Sciatic nerve (tissue), 2 donors: ENCODE results near the gene TMEM125. TPM values are rescaled to one million over a fixed set of nuclear protein-coding genes. Genes with fewer than 3 reads are reported as not detected.
A peak's percentile ranks its signal among the peaks of the same experiment; 100 is the strongest.

Experiments used
- ATAC-seq: fragments of 200-7000 bp; cut with Tn5 transposase; one replicate; pipeline ENCODE4 v1.9.1; 2020; ENCODE audit warnings: mild to moderate bottlenecking, moderate library complexity
- DNase-seq: peaks from one replicate; pipeline ENCODE4 v3.0.0-alpha.2; 2020; ENCODE audit warnings: low spot score
- intact Hi-C: fragments of 100-400 bp; cut with DNase I; formaldehyde crosslinking; loops from one replicate; pipeline ENCODE4 v1.14.2; 2022
- total RNA-seq: library from RNA; stranded (reverse); fragmentation: NEBNext Ultra II Directional; extraction: Animal tissue kit (Norgen Biotek cat#: 25700); gene quantifications from one replicate; pipeline ENCODE4 v1.2.1, GENCODE V29; 2021
- donor health status: DM: no; HTN: no; CAD: no.
- donor health status: DM: no; HTN: no; CAD: no.

The TMEM125 gene
- total RNA-seq, 1 donor from 2014 or later = 3.2 TPM

DNA sequence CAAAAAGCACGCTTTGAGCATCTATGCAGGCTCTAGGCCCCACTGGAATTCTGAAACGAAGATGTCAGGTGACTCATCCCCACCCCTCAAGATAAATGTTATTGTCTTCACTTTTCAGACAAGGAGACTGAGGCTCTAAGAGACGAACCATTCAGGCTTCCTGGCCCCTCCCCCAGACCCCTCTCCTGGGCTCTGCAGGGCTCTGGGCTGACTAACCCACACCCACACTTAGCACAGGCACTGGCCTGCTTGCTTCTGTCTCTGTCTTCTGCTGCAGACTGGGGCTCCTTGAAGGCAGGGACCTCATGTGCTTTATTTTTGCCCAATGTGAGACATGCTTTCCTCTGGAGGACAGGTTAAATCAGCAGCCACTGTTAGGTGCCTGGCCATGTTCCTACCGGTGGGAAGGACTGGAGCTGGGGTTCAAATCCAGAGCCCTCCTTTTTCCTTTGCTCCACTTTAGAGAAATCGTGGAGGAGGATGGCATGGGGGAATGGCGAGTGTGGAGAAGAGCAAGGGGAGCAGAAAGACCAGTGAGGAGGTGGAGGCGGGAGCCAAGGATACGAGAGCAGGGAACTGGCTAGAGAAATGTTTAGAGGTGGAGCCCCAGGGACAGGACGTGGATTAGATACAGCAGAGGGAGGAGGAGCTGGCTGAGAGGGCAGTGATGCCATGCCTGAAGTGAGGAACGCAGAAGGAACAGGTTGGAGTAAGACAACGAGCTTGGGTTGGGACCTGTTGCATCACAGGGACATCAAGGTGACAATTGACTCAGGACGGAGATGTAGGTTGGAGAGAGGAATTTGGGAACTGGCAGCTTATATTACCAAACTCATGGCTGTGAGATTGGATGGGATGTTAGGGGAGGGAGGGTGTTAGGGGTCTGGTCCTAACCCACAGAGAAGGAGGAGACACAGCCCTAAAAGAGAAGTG lies 1.7 kb downstream of the TMEM125 start:
- no peak for ATAC-seq
- DNase-seq = peak; percentile 28
- intact Hi-C loops = no loop called here

DNA sequence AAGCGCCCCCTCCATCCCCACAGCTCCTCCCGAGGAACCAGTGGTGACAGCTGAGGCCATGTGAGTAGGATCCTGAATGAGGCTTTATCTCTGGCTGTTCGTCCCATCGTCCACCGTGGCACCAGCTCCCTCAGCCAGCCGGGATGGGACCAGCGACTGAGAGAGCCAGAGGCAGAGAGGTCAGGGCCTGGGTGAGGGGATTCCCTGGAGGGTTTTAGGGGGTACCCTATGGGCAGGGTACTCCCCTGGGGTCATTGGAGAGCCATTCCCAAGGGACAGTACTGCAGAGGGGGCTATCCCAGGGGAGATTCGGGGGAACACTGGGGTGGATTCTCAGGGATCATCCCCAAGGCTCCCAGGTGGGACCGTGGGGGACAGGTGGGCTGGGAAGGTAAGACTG lies 2.4 kb downstream of the TMEM125 start:
- ATAC-seq (no peak), DNase-seq (peak; percentile 37)
- intact Hi-C loops = no loop called here

DNA sequence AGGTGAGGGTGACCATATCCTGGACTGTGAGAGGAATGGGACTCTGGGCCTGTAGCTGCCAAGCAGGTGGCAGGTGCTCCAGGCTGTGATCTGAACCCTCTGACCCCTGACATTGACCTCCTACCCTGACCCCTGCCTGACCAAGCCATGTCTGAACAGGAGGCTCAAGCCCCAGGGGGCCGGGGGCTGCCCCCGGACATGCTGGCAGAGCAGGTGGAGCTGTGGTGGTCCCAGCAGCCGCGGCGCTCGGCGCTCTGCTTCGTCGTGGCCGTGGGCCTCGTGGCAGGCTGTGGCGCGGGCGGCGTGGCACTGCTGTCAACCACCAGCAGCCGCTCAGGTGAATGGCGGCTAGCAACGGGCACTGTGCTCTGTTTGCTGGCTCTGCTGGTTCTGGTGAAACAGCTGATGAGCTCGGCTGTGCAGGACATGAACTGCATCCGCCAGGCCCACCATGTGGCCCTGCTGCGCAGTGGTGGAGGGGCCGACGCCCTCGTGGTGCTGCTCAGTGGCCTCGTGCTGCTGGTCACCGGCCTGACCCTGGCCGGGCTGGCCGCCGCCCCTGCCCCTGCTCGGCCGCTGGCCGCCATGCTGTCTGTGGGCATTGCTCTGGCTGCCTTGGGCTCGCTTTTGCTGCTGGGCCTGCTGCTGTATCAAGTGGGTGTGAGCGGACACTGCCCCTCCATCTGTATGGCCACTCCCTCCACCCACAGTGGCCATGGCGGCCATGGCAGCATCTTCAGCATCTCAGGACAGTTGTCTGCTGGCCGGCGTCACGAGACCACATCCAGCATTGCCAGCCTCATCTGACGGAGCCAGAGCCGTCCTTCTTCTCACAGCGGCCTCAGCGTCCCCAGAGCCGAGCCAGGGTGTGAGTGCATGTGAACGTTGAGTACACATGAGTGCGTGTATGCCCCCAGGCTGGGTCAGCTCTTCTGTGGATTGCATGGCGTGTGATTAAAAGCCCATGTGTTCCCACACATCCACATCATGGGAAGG lies 3.1 kb downstream of the TMEM125 start:
- intact Hi-C loops = no loop called here
- ATAC-seq (no peak), DNase-seq (peak; percentile 47)

GRCh38 chr1:43273708-43274107 lies 3.9 kb downstream of the TMEM125 start:
- peak; percentile 19 for DNase-seq
- no peak for ATAC-seq
- intact Hi-C loops = no loop called here

DNA sequence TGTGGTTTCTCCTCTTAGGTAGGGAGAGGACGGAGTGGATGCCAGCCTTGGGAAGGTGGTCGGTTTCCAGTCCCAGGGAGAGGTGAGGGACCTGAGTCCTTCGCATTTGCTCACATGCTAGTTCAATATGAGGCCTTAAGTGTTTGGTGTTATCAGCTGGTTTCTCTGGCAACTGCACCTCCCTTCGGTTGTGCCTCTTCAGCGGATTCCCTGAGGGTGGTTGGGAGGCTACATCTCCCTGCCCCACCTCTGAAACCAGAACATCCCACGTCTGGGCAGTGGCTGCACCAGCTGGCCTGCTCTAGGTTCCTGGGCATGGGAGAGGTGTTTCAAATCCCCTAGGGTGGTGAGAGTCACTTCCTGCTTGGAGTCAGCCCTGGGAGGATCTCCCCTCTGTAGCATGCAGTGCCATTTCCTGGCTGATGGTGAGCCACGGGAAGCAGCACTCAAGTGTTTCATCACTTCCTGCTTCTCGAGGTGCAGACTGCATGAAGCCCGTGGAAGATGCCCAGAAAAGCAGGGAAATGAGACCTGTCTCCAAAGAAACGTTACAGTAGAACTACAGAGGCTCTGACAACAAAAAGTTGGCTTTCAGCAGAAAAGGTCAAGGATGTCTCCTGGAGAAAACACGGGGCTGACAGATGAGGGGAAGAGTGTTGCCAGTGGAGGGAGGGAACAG lies 4.5 kb downstream of the TMEM125 start:
- DNase-seq = peak; percentile 46
- ATAC-seq = no peak
- intact Hi-C loops = no loop called here

DNA sequence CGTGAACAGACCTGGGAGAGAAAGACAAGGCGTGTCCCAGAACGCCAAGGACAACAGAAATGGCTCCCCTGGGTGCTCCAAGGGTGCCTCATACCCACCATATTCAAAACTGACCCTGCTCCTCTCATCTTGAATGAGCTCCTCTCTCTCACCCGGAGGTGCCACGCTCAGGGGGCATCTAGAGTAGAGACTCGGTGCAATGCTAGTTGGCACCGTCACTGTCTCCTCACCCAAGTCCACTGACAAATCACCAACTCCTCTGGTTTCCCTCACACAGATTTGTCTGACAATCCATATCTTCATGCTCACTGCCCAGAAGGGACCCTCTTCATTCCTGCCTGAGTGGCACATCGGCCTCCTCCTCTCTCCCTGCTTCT lies 5.0 kb downstream of the TMEM125 start:
- peak; percentile 13 for DNase-seq
- intact Hi-C loops = no loop called here
- ATAC-seq = no peak

- DNase-seq (peak; percentile 50), ATAC-seq (no peak)
- intact Hi-C loops = no loop called here
Measured at GRCh38 chr1:43275826-43276620, 6.2 kb downstream of the TMEM125 start.

GRCh38 chr1:43276673-43277072 lies 6.9 kb downstream of the TMEM125 start:
- DNase-seq (peak; percentile 27), ATAC-seq (no peak)
- intact Hi-C loops = no loop called here

- no peak for ATAC-seq
- peak; percentile 47 for DNase-seq
- intact Hi-C loops = no loop called here
Measured at GRCh38 chr1:43277116-43277876, 7.5 kb downstream of the TMEM125 start.

GRCh38 chr1:43279161-43279560 lies 9.4 kb downstream of the TMEM125 start:
- no peak for ATAC-seq
- intact Hi-C loops = no loop called here
- DNase-seq = no peak

- no peak for ATAC-seq
- DNase-seq = no peak
- intact Hi-C loops = no loop called here
Measured at GRCh38 chr1:43279666-43280065, 9.9 kb downstream of the TMEM125 start.

DNA sequence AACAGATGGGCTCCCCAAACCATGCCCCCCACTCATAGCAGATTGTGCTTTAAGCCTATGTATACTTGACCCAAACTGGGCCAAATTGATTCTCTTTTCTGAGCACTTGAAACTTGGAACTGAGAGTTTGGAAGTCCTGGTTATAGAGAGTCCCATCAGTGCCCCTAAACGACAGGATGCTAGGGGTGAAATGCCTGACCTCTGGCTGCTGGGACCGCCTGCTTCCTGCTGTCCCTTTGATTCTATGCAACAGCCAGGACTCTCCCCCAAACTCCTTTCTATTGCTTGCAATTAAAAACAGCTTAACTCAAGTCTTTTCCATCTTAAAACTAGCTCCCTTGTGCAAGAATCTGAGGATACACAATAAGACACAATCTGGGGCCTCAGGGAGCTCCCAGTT lies 10.9 kb downstream of the TMEM125 start:
- DNase-seq = no peak
- intact Hi-C loops = no loop called here
- ATAC-seq = no peak

- DNase-seq (no peak), ATAC-seq (peak; percentile 39)
- intact Hi-C loops = no loop called here
Measured at GRCh38 chr1:43282220-43283195, 12.7 kb downstream of the TMEM125 start.

DNA sequence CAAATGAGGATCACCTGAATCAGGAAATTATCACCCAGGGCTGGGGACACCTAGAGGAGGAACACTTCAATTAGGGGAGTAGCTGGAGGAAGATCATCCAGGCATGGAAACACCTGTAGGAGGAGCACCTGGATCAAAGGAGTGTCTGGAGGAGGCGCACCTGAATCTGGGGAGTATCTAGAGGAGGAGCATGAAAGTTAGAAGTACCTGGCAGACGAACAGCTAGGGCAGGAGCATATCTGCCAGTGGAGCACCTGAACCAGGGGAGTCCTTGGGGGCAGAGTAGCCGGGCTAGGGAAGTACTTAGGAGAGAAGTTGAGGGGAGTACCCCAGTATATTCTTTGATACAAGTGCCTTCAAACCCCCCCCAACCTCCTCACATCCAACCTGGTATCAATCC lies 14.3 kb downstream of the TMEM125 start:
- intact Hi-C loops = no loop called here
- no peak for DNase-seq
- no peak for ATAC-seq

DNA sequence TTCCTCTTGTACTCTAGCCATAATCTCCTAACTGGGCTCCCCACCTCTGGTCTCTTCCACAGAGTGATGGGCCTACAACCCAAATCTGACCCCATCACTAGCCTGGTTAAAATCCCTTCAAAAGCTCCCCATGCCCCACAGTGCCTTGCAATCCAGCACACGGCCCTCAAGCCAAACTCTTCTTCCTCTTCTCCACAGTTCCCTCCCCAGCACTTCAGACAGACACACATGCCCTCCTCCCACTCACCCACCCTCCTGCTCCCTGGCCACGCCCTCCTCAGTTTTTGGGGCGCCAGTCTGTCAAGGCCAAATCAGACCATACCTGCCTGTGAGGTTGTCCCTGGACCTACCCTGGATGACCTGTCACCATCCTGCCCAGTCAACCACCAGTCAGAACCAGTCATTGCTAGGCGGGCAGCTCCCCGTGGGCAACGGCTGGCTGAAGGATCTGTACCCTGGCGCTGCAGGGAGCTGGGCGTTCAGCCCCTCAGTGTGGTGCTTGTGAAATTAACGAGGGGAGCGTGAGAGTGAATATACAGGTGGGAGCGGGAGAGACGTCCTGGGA lies 14.8 kb downstream of the TMEM125 start:
- intact Hi-C loops = no loop called here
- no peak for ATAC-seq
- no peak for DNase-seq

- DNase-seq (no peak), ATAC-seq (no peak)
- intact Hi-C loops = no loop called here
Measured at GRCh38 chr1:43285269-43285990, 15.6 kb downstream of the TMEM125 start, which contains the start of gene C1orf210. Gene C1orf210, minus strand, starts transcription at chr1:43285581. Its CDS starts 2,311 bp downstream, at chr1:43283270.
